SH-SY5Y (cell line): Measurements from ENCODE around the gene LCN15.

Experiments used
- GATA2 ChIP-seq: IDR thresholded peaks from 2 replicates; pipeline ENCODE4 v1.6.1; 2011; ENCODE audit warnings: mild to moderate bottlenecking, low read depth, low read length
- GATA3 ChIP-seq: IDR thresholded peaks from 2 replicates; pipeline ENCODE4 v1.6.1; 2011; ENCODE audit warnings: low read depth, mild to moderate bottlenecking, low read length, moderate library complexity

GRCh38 chr9:136805207-136805740 is 41.0 kb upstream of the LCN15 start:
- no peak for TF ChIP-seq GATA2
- no peak for TF ChIP-seq GATA3
